Measurements from ENCODE around the gene SNX25. TPM values are rescaled to one million over a fixed set of nuclear protein-coding genes. Genes with fewer than 3 reads are reported as not detected.

The SNX25 gene
- total RNA-seq, 1 experiment from 2014 or later, result 8.4 TPM

- POLR2A ChIA-PET (ENCODE audit: unreplicated experiment), result no interaction called here
- no peaks in the 10 kb centered on the region for H3K9me3 ChIP-seq (ENCODE audit: low read length)
- intact Hi-C loops (cut with micrococcal nuclease), result no loop called here
- CTCF ChIA-PET, result interaction anchor here (0.6 kb wide), 1 partner anchor 190 kb away, joined by 3 read pairs; no protein-coding TSS in a partner anchor
- ATAC-seq (no peak), DNase-seq (no peak)
- no peaks in the 10 kb centered on the region for H3K79me2 ChIP-seq (ENCODE audit: low read length)
- H3K27me3 ChIP-seq (ENCODE audit: low read length), result no peaks in the 10 kb centered on the region
- no peak for TF ChIP-seq EZH2phosphoT487 (IDR thresholded peaks at IDR 0.05; ENCODE audit: borderline replicate concordance, low read length)
- TF ChIP-seq CTCF (conservative IDR thresholded peaks at IDR 0.05; ENCODE audit: low read depth, low read length), result no peak
- no peak for TF ChIP-seq EZH2 (IDR thresholded peaks at IDR 0.05; ENCODE audit: low read length, unreplicated experiment)
- H2AFZ ChIP-seq (ENCODE audit: low read length), result no peak overlapping the region
- no peak overlapping the region for H3K4me3 ChIP-seq (ENCODE audit: low read length)
- H3K9ac ChIP-seq (ENCODE audit: low read length), result no peak overlapping the region
- BruUV-seq (replicated peaks), result no TSS peak
- no peaks in the 10 kb centered on the region for H3K36me3 ChIP-seq (ENCODE audit: low read depth, low read length)
- no peaks in the 10 kb centered on the region for H3K9me2 ChIP-seq (replicated peaks; ENCODE audit: low read length)
- no peak overlapping the region for H3K27ac ChIP-seq (ENCODE audit: low read length)
- no peaks in the 10 kb centered on the region for H4K20me1 ChIP-seq (ENCODE audit: low read length)
- H3K4me1 ChIP-seq (ENCODE audit: insufficient read depth, low read length), result peaks cover 15% of the 10 kb centered on the region
- no peak overlapping the region for H3K4me2 ChIP-seq (ENCODE audit: low read length)
- H3F3A ChIP-seq (ENCODE audit: low read length, unreplicated experiment), result no peaks in the 10 kb centered on the region
Measured at GRCh38 chr4:185286571-185286970, 77.2 kb downstream of the SNX25 start.

GRCh38 chr4:185287031-185287430 is 77.6 kb downstream of the SNX25 start:
- TF ChIP-seq EZH2phosphoT487 (IDR thresholded peaks at IDR 0.05; ENCODE audit: borderline replicate concordance, low read length), result no peak
- no peak for TF ChIP-seq CTCF (conservative IDR thresholded peaks at IDR 0.05; ENCODE audit: low read depth, low read length)
- TF ChIP-seq EZH2 (IDR thresholded peaks at IDR 0.05; ENCODE audit: low read length, unreplicated experiment), result no peak
- Histone ChIP-seq H2AFZ (ENCODE audit: low read length) (no peak overlapping the region), H3K9me2 (replicated peaks; ENCODE audit: low read length) (no peaks in the 10 kb centered on the region), H3K27me3 (ENCODE audit: low read length) (no peaks in the 10 kb centered on the region), H4K20me1 (ENCODE audit: low read length) (no peaks in the 10 kb centered on the region), H3K27ac (ENCODE audit: low read length) (no peak overlapping the region), H3F3A (ENCODE audit: low read length, unreplicated experiment) (no peaks in the 10 kb centered on the region), H3K4me1 (ENCODE audit: insufficient read depth, low read length) (peaks cover 15% of the 10 kb centered on the region), H3K36me3 (ENCODE audit: low read depth, low read length) (no peaks in the 10 kb centered on the region), H3K79me2 (ENCODE audit: low read length) (no peaks in the 10 kb centered on the region), H3K4me2 (ENCODE audit: low read length) (no peak overlapping the region), H3K9ac (ENCODE audit: low read length) (no peak overlapping the region), H3K9me3 (ENCODE audit: low read length) (no peaks in the 10 kb centered on the region), H3K4me3 (ENCODE audit: low read length) (no peak overlapping the region)
- POLR2A ChIA-PET (ENCODE audit: unreplicated experiment), result no interaction called here
- ATAC-seq, result no peak
- BruUV-seq (replicated peaks), result no TSS peak
- CTCF ChIA-PET, result no interaction called here
- intact Hi-C loops (cut with micrococcal nuclease), result no loop called here
- no peak for DNase-seq

GRCh38 chr4:185290018-185290607 is 80.7 kb downstream of the SNX25 start:
- Histone ChIP-seq H3K79me2 (ENCODE audit: low read length) (no peaks in the 10 kb centered on the region), H3K27me3 (ENCODE audit: low read length) (no peaks in the 10 kb centered on the region), H3K9me2 (replicated peaks; ENCODE audit: low read length) (no peaks in the 10 kb centered on the region), H3K36me3 (ENCODE audit: low read depth, low read length) (no peaks in the 10 kb centered on the region), H3K4me1 (ENCODE audit: insufficient read depth, low read length) (no peaks in the 10 kb centered on the region), H3K4me3 (ENCODE audit: low read length) (no peak overlapping the region), H3K27ac (ENCODE audit: low read length) (no peak overlapping the region), H4K20me1 (ENCODE audit: low read length) (no peaks in the 10 kb centered on the region), H3K4me2 (ENCODE audit: low read length) (no peak overlapping the region), H3F3A (ENCODE audit: low read length, unreplicated experiment) (no peaks in the 10 kb centered on the region), H3K9me3 (ENCODE audit: low read length) (no peaks in the 10 kb centered on the region), H2AFZ (ENCODE audit: low read length) (no peak overlapping the region), H3K9ac (ENCODE audit: low read length) (no peak overlapping the region)
- ChIA-PET POLR2A (ENCODE audit: unreplicated experiment) (no interaction called here), CTCF (no interaction called here)
- no TSS peak for BruUV-seq (replicated peaks)
- ATAC-seq (no peak), DNase-seq (no peak)
- intact Hi-C loops (cut with micrococcal nuclease), result no loop called here
- TF ChIP-seq EZH2phosphoT487 (IDR thresholded peaks at IDR 0.05; ENCODE audit: borderline replicate concordance, low read length) (no peak), EZH2 (IDR thresholded peaks at IDR 0.05; ENCODE audit: low read length, unreplicated experiment) (no peak), CTCF (conservative IDR thresholded peaks at IDR 0.05; ENCODE audit: low read depth, low read length) (no peak)

Data from PC-3 (cell line).